PC-9 (cell line): Measurements from ENCODE around the gene MARVELD2. TPM values are rescaled to one million over a fixed set of nuclear protein-coding genes. Genes with fewer than 3 reads are reported as not detected.
A peak's percentile ranks its signal among the peaks of the same experiment; 100 is the strongest.
"Not testable (repeated sequence)": the region's sequence is repeated elsewhere in the genome, so short reads cannot be mapped to it uniquely, and the experiment has no call there.

Experiments used
- BruUV-seq: library from RNA; stranded (reverse); fragments of 400-500 nt; replicated peaks from 2 replicates; lab custom pipeline; 2021; lab: Mats Ljungman, UMichigan
- CTCF ChIA-PET: fragments of 300-600 bp; sonication (Branson Sonifier 250); formaldehyde crosslinking; loops from one replicate; lab custom pipeline; 2022; ENCODE audit warnings: antibody characterized with exemption; lab: Charles Lee
- POLR2A ChIA-PET: fragments of 300-600 bp; sonication (Branson Sonifier 250); formaldehyde crosslinking; loops from one replicate; lab custom pipeline; 2022; ENCODE audit warnings: antibody characterized with exemption; ENCODE audit not compliant: unreplicated experiment; lab: Charles Lee
- DNase-seq, 2 experiments: peaks; one replicate each; pipeline versions ENCODE4 v3.0.0 to v3.0.0-alpha.2; 2015 to 2022; ENCODE audit warnings: mixed read lengths in 1 of 2
- H2AFZ ChIP-seq: fragments of 200-600 bp; sonication (generic); 2 replicates; pipeline ENCODE4 v1.8.1; 2017; ENCODE audit warnings: antibody characterized with exemption
- H3F3A ChIP-seq: fragments of 200-600 bp; sonication (generic); 2 replicates; pipeline ENCODE4 v1.8.1; 2017; ENCODE audit warnings: antibody characterized with exemption, mild to moderate bottlenecking, low read depth; ENCODE audit not compliant: insufficient read depth
- H3K27ac ChIP-seq: fragments of 200-600 bp; sonication (generic); 2 replicates; pipeline ENCODE4 v1.6.1; 2016; ENCODE audit warnings: mixed run types
- H3K27me3 ChIP-seq: fragments of 200-600 bp; sonication (generic); 2 replicates; pipeline ENCODE4 v1.6.1; 2016; ENCODE audit warnings: low read depth, mixed run types; ENCODE audit not compliant: insufficient read depth
- H3K36me3 ChIP-seq: fragments of 200-600 bp; sonication (generic); 2 replicates; pipeline ENCODE4 v1.6.1; 2016; ENCODE audit warnings: low read depth, mixed run types
- H3K4me1 ChIP-seq: fragments of 200-600 bp; sonication (generic); replicated peaks from 2 replicates; pipeline ENCODE4 v1.6.1; 2016; ENCODE audit warnings: mixed run types; ENCODE audit not compliant: insufficient read depth
- H3K4me2 ChIP-seq: fragments of 200-600 bp; sonication (generic); 2 replicates; pipeline ENCODE4 v1.6.1; 2017; ENCODE audit warnings: mixed run types
- H3K4me3 ChIP-seq: fragments of 200-600 bp; sonication (generic); 2 replicates; pipeline ENCODE4 v1.6.1; 2016; ENCODE audit warnings: mixed run types
- H3K79me2 ChIP-seq: fragments of 200-600 bp; sonication (generic); 2 replicates; pipeline ENCODE4 v1.6.1; 2017; ENCODE audit warnings: low read depth, mixed run types
- H3K9me2 ChIP-seq: fragments of 200-600 bp; sonication (generic); 2 replicates; pipeline ENCODE4 v1.8.1; 2017; ENCODE audit warnings: mild to moderate bottlenecking; ENCODE audit not compliant: insufficient read depth
- H3K9me3 ChIP-seq: fragments of 200-600 bp; sonication (generic); 2 replicates; pipeline ENCODE4 v1.8.1; 2016; ENCODE audit warnings: low read depth; ENCODE audit not compliant: insufficient read depth
- H4K20me1 ChIP-seq: fragments of 200-600 bp; sonication (generic); 2 replicates; pipeline ENCODE4 v1.8.1; 2017; ENCODE audit not compliant: insufficient read depth
- EZH2 ChIP-seq: fragments of 200-600 bp; sonication (generic); IDR thresholded peaks from 2 replicates; pipeline ENCODE4 v1.8.0; 2017; ENCODE audit warnings: antibody characterized with exemption, low read depth
- intact Hi-C: fragments of 100-400 bp; cut with micrococcal nuclease; formaldehyde crosslinking; loops from one replicate; pipeline ENCODE4 v1.10.0; 2022; ENCODE audit not compliant: unreplicated experiment
- total RNA-seq: library from RNA; stranded (reverse); gene quantifications from 2 replicates; pipeline ENCODE4 v1.2.3, GENCODE V29; 2021
- TF ChIP-seq, protein P1 (sequence below): fragments of 200-600 bp; sonication (generic); conservative IDR thresholded peaks from 2 replicates; pipeline ENCODE4 v1.6.1; 2017; ENCODE audit warnings: mixed run types, antibody characterized with exemption, mild to moderate bottlenecking, moderate library complexity

Gene MARVELD2
- total RNA-seq, 1 experiment from 2014 or later, result 21.0 TPM

DNA sequence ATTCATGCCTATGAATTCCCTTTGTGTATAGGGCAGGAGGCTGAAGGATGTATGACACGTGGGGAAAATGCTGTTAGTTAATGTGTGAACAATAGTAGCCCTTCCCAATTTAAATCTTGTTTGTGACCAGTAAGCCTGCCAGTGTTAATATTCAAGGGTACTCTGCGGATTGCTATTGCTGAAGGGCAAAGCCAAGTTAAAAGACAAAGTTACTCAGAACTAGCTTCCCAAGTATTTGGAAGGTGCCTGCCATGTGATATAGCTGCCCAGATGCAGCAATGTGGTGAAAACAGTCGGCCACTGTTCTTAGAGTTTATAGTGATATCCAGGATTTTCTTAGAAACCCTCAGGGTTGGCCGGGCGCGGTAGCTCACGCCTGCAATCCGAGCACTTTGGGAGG lies 34.6 kb downstream of the MARVELD2 start:
- Histone ChIP-seq H3K4me1 (peaks cover 13% of the 10 kb centered on the region), H2AFZ (no peak overlapping the region), H3K27me3 (no peaks in the 10 kb centered on the region), H4K20me1 (no peaks in the 10 kb centered on the region), H3K4me2 (no peak overlapping the region), H3K36me3 (no peaks in the 10 kb centered on the region), H3K79me2 (no peaks in the 10 kb centered on the region), H3K9me2 (no peaks in the 10 kb centered on the region), H3K4me3 (no peak overlapping the region), H3K27ac (peak overlapping the region; percentile 44), H3K9me3 (0 out of 2 replicates have a peak, but pooled peaks cover 3% of the 10 kb centered on the region), H3F3A (peaks cover 11% of the 10 kb centered on the region; the same call in 1 of the 2 replicates)
- ChIA-PET CTCF (no interaction called here), POLR2A (no interaction called here)
- BruUV-seq, result no TSS peak
- TF ChIP-seq EZH2, result no peak
- TF ChIP-seq, protein P1, sequence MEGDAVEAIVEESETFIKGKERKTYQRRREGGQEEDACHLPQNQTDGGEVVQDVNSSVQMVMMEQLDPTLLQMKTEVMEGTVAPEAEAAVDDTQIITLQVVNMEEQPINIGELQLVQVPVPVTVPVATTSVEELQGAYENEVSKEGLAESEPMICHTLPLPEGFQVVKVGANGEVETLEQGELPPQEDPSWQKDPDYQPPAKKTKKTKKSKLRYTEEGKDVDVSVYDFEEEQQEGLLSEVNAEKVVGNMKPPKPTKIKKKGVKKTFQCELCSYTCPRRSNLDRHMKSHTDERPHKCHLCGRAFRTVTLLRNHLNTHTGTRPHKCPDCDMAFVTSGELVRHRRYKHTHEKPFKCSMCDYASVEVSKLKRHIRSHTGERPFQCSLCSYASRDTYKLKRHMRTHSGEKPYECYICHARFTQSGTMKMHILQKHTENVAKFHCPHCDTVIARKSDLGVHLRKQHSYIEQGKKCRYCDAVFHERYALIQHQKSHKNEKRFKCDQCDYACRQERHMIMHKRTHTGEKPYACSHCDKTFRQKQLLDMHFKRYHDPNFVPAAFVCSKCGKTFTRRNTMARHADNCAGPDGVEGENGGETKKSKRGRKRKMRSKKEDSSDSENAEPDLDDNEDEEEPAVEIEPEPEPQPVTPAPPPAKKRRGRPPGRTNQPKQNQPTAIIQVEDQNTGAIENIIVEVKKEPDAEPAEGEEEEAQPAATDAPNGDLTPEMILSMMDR, result no peak
- no peak for DNase-seq
- intact Hi-C loops, result no loop called here

DNA sequence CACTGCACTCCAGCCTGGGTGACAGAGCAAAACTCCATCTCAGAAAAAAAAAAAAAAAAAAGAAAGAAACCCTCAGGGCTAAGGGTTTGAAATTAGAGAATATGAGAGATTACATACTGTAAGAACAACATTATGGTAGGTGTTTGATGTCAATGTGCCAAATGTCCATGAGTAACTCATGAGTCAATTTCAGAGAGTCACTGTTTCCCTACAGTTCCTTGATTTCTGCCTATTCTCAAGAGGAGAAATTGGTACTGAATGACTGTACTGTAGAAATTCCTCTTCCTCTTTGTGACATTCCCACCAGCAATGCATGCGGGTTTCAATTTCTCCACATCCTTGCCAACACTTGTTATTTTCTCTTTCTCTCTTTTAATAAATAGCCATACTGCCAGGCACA lies 35.2 kb downstream of the MARVELD2 start:
- Histone ChIP-seq H3K27ac (peak overlapping the region; percentile 67), H3F3A (peaks cover 11% of the 10 kb centered on the region; the same call in 1 of the 2 replicates), H3K9me2 (no peaks in the 10 kb centered on the region), H3K4me1 (peaks cover 13% of the 10 kb centered on the region), H3K9me3 (0 out of 2 replicates have a peak, but pooled peaks cover 3% of the 10 kb centered on the region), H3K27me3 (no peaks in the 10 kb centered on the region), H3K4me3 (no peak overlapping the region), H4K20me1 (no peaks in the 10 kb centered on the region), H3K4me2 (no peak overlapping the region), H3K79me2 (no peaks in the 10 kb centered on the region), H3K36me3 (no peaks in the 10 kb centered on the region), H2AFZ (no peak overlapping the region)
- DNase-seq, result peak in 1 of 2 experiments; percentile 87
- POLR2A ChIA-PET, result no interaction called here
- TF ChIP-seq EZH2, result no peak
- TF ChIP-seq, protein P1, result no peak
- intact Hi-C loops, result no loop called here
- no TSS peak for BruUV-seq
- CTCF ChIA-PET, result no interaction called here

DNA sequence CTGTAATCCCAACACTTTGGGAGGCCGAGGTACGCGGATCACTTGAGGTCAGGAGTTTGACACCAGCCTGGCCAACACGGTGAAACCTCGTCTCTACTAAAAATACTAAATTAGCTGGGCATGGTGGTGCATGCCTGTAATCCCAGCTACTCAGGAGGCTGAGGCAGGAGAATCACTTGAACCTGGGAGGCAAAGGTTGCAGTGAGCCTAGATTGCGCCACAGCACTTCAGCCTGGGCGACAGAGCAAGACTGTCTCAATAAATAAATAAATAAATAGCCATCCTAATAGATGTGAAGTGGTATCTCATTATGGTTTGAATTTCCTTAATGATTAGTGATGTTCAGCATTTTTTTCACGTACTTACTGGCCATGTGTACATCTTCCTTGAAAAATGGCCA lies 35.6 kb downstream of the MARVELD2 start:
- H4K20me1 ChIP-seq, CTCF ChIA-PET, H2AFZ ChIP-seq, H3K9me2 ChIP-seq, POLR2A ChIA-PET, intact Hi-C loops, H3K4me3 ChIP-seq, H3K36me3 ChIP-seq, BruUV-seq, H3K79me2 ChIP-seq, DNase-seq, H3K27me3 ChIP-seq, H3K4me2 ChIP-seq, H3K9me3 ChIP-seq: not testable (repeated sequence)
- Histone ChIP-seq H3K4me1 (peaks cover 13% of the 10 kb centered on the region), H3F3A (peaks cover 11% of the 10 kb centered on the region; the same call in 1 of the 2 replicates), H3K27ac (peak overlapping the region; percentile 67)
